ENCODE results near the gene AKR1B1.

The AKR1B1 gene

GRCh38 chr7:134452991-134453473 is 5.9 kb downstream of the AKR1B1 start:
- Histone ChIP-seq H3K36me3 (ENCODE audit: control insufficient read depth, insufficient read depth, low read length) (peaks cover 26% of the 10 kb centered on the region), H3K9ac (ENCODE audit: low read depth, low read length) (no peak overlapping the region), H3K27me3 (ENCODE audit: control insufficient read depth, insufficient read depth, low read length) (no peaks in the 10 kb centered on the region), H3K4me1 (ENCODE audit: control insufficient read depth, insufficient read depth, low read length) (peaks cover 3% of the 10 kb centered on the region), H3K4me3 (ENCODE audit: low read depth, low read length) (no peak overlapping the region), H3K9me3 (ENCODE audit: control insufficient read depth, insufficient read depth, low read length) (no peaks in the 10 kb centered on the region)

- Histone ChIP-seq H3K27me3 (ENCODE audit: control insufficient read depth, insufficient read depth, low read length) (no peaks in the 10 kb centered on the region), H3K4me1 (ENCODE audit: control insufficient read depth, insufficient read depth, low read length) (no peaks in the 10 kb centered on the region), H3K9ac (ENCODE audit: low read depth, low read length) (no peak overlapping the region), H3K4me3 (ENCODE audit: low read depth, low read length) (no peak overlapping the region), H3K9me3 (ENCODE audit: control insufficient read depth, insufficient read depth, low read length) (no peaks in the 10 kb centered on the region), H3K36me3 (ENCODE audit: control insufficient read depth, insufficient read depth, low read length) (peaks cover 31% of the 10 kb centered on the region)
Measured at GRCh38 chr7:134452419-134452838, 6.5 kb downstream of the AKR1B1 start.

GRCh38 chr7:134451656-134452055 is 7.2 kb downstream of the AKR1B1 start:
- Histone ChIP-seq H3K36me3 (ENCODE audit: control insufficient read depth, insufficient read depth, low read length) (peaks cover 39% of the 10 kb centered on the region), H3K9me3 (ENCODE audit: control insufficient read depth, insufficient read depth, low read length) (no peaks in the 10 kb centered on the region), H3K27me3 (ENCODE audit: control insufficient read depth, insufficient read depth, low read length) (no peaks in the 10 kb centered on the region)

GRCh38 chr7:134450294-134451000 is 8.5 kb downstream of the AKR1B1 start:
- H3K36me3 ChIP-seq (ENCODE audit: control insufficient read depth, insufficient read depth, low read length), result peaks cover 46% of the 10 kb centered on the region
- H3K9ac ChIP-seq (ENCODE audit: low read depth, low read length), result no peak overlapping the region
- H3K4me3 ChIP-seq (ENCODE audit: low read depth, low read length), result no peak overlapping the region
- no peaks in the 10 kb centered on the region for H3K27me3 ChIP-seq (ENCODE audit: control insufficient read depth, insufficient read depth, low read length)
- no peaks in the 10 kb centered on the region for H3K4me1 ChIP-seq (ENCODE audit: control insufficient read depth, insufficient read depth, low read length)
- H3K9me3 ChIP-seq (ENCODE audit: control insufficient read depth, insufficient read depth, low read length), result no peaks in the 10 kb centered on the region

More at GRCh38 chr7:134451656-134452055, 7.2 kb downstream of the AKR1B1 start:
- Histone ChIP-seq H3K4me1 (ENCODE audit: control insufficient read depth, insufficient read depth, low read length) (no peaks in the 10 kb centered on the region), H3K9ac (ENCODE audit: low read depth, low read length) (no peak overlapping the region), H3K4me3 (ENCODE audit: low read depth, low read length) (no peak overlapping the region)

- Histone ChIP-seq H3K27me3 (ENCODE audit: control insufficient read depth, insufficient read depth, low read length) (no peaks in the 10 kb centered on the region), H3K4me1 (ENCODE audit: control insufficient read depth, insufficient read depth, low read length) (no peaks in the 10 kb centered on the region), H3K4me3 (ENCODE audit: low read depth, low read length) (no peak overlapping the region), H3K9me3 (ENCODE audit: control insufficient read depth, insufficient read depth, low read length) (no peaks in the 10 kb centered on the region), H3K36me3 (ENCODE audit: control insufficient read depth, insufficient read depth, low read length) (peaks cover 46% of the 10 kb centered on the region), H3K9ac (ENCODE audit: low read depth, low read length) (no peak overlapping the region)
Measured at GRCh38 chr7:134449680-134450079, 9.2 kb downstream of the AKR1B1 start.

GRCh38 chr7:134448356-134449229 is 10.3 kb downstream of the AKR1B1 start:
- Histone ChIP-seq H3K4me1 (ENCODE audit: control insufficient read depth, insufficient read depth, low read length) (no peaks in the 10 kb centered on the region), H3K27me3 (ENCODE audit: control insufficient read depth, insufficient read depth, low read length) (no peaks in the 10 kb centered on the region), H3K36me3 (ENCODE audit: control insufficient read depth, insufficient read depth, low read length) (peaks cover 57% of the 10 kb centered on the region), H3K9me3 (ENCODE audit: control insufficient read depth, insufficient read depth, low read length) (no peaks in the 10 kb centered on the region), H3K9ac (ENCODE audit: low read depth, low read length) (no peak overlapping the region), H3K4me3 (ENCODE audit: low read depth, low read length) (no peak overlapping the region)

- no peak overlapping the region for H3K9ac ChIP-seq (ENCODE audit: low read depth, low read length)
- H3K36me3 ChIP-seq (ENCODE audit: control insufficient read depth, insufficient read depth, low read length), result peaks cover 64% of the 10 kb centered on the region
- no peak overlapping the region for H3K4me3 ChIP-seq (ENCODE audit: low read depth, low read length)
- no peaks in the 10 kb centered on the region for H3K27me3 ChIP-seq (ENCODE audit: control insufficient read depth, insufficient read depth, low read length)
- H3K4me1 ChIP-seq (ENCODE audit: control insufficient read depth, insufficient read depth, low read length), result no peaks in the 10 kb centered on the region
- no peaks in the 10 kb centered on the region for H3K9me3 ChIP-seq (ENCODE audit: control insufficient read depth, insufficient read depth, low read length)
Measured at GRCh38 chr7:134447383-134447782, 11.5 kb downstream of the AKR1B1 start.

- H3K4me1 ChIP-seq (ENCODE audit: control insufficient read depth, insufficient read depth, low read length), result no peaks in the 10 kb centered on the region
- H3K27me3 ChIP-seq (ENCODE audit: control insufficient read depth, insufficient read depth, low read length), result no peaks in the 10 kb centered on the region
- no peak overlapping the region for H3K9ac ChIP-seq (ENCODE audit: low read depth, low read length)
- H3K36me3 ChIP-seq (ENCODE audit: control insufficient read depth, insufficient read depth, low read length), result peaks cover 69% of the 10 kb centered on the region
- H3K9me3 ChIP-seq (ENCODE audit: control insufficient read depth, insufficient read depth, low read length), result no peaks in the 10 kb centered on the region
- no peak overlapping the region for H3K4me3 ChIP-seq (ENCODE audit: low read depth, low read length)
Measured at GRCh38 chr7:134446923-134447322, 12.0 kb downstream of the AKR1B1 start.

- Histone ChIP-seq H3K4me1 (ENCODE audit: control insufficient read depth, insufficient read depth, low read length) (no peaks in the 10 kb centered on the region), H3K36me3 (ENCODE audit: control insufficient read depth, insufficient read depth, low read length) (peaks cover 68% of the 10 kb centered on the region), H3K9me3 (ENCODE audit: control insufficient read depth, insufficient read depth, low read length) (no peaks in the 10 kb centered on the region), H3K4me3 (ENCODE audit: low read depth, low read length) (no peak overlapping the region), H3K9ac (ENCODE audit: low read depth, low read length) (no peak overlapping the region), H3K27me3 (ENCODE audit: control insufficient read depth, insufficient read depth, low read length) (no peaks in the 10 kb centered on the region)
Measured at GRCh38 chr7:134446446-134446845, 12.5 kb downstream of the AKR1B1 start.

GRCh38 chr7:134444961-134445315 is 14.0 kb downstream of the AKR1B1 start:
- Histone ChIP-seq H3K27me3 (ENCODE audit: control insufficient read depth, insufficient read depth, low read length) (no peaks in the 10 kb centered on the region), H3K4me1 (ENCODE audit: control insufficient read depth, insufficient read depth, low read length) (no peaks in the 10 kb centered on the region), H3K9ac (ENCODE audit: low read depth, low read length) (no peak overlapping the region), H3K4me3 (ENCODE audit: low read depth, low read length) (no peak overlapping the region), H3K36me3 (ENCODE audit: control insufficient read depth, insufficient read depth, low read length) (peaks cover 60% of the 10 kb centered on the region), H3K9me3 (ENCODE audit: control insufficient read depth, insufficient read depth, low read length) (no peaks in the 10 kb centered on the region)

- Histone ChIP-seq H3K9ac (ENCODE audit: low read depth, low read length) (no peak overlapping the region), H3K36me3 (ENCODE audit: control insufficient read depth, insufficient read depth, low read length) (peaks cover 60% of the 10 kb centered on the region)
Measured at GRCh38 chr7:134444198-134444960, 14.5 kb downstream of the AKR1B1 start.

More at GRCh38 chr7:134444198-134444960, 14.5 kb downstream of the AKR1B1 start:
- Histone ChIP-seq H3K4me3 (ENCODE audit: low read depth, low read length) (no peak overlapping the region), H3K4me1 (ENCODE audit: control insufficient read depth, insufficient read depth, low read length) (no peaks in the 10 kb centered on the region), H3K27me3 (ENCODE audit: control insufficient read depth, insufficient read depth, low read length) (no peaks in the 10 kb centered on the region), H3K9me3 (ENCODE audit: control insufficient read depth, insufficient read depth, low read length) (no peaks in the 10 kb centered on the region)
